ENCODE data around the gene FBXL17.

FBXL17 gene

GRCh38 chr5:107858324-107858723 is 523.6 kb downstream of the FBXL17 start:
- Histone ChIP-seq H3K4me1 (ENCODE audit: control insufficient read depth in 1 of 2, insufficient read depth in 2 of 2, low read length in 2 of 2) (no peaks in the 10 kb centered on the region), H3K27me3 (ENCODE audit: control insufficient read depth in 1 of 2, insufficient read depth in 2 of 2, low read length in 2 of 2) (no peaks in the 10 kb centered on the region), H3K9ac (ENCODE audit: low read depth in 1 of 2, low read length in 2 of 2) (no peak overlapping the region), H3K9me3 (ENCODE audit: control insufficient read depth in 1 of 2, low read length in 2 of 2) (no peaks in the 10 kb centered on the region), H3K4me3 (ENCODE audit: low read depth in 1 of 2, low read length in 2 of 2) (no peak overlapping the region), H3K27ac (ENCODE audit: low read depth, low read length) (no peak overlapping the region), H3K36me3 (ENCODE audit: control insufficient read depth in 1 of 2, insufficient read depth in 2 of 2, low read length in 2 of 2) (peaks cover 0 to 7% of the 10 kb centered on the region in 2 donors)

GRCh38 chr5:107857785-107858184 is 524.1 kb downstream of the FBXL17 start:
- H3K27ac ChIP-seq (ENCODE audit: low read depth, low read length), result no peak overlapping the region
- H3K27me3 ChIP-seq (ENCODE audit: control insufficient read depth in 1 of 2, insufficient read depth in 2 of 2, low read length in 2 of 2), result no peaks in the 10 kb centered on the region
- H3K4me3 ChIP-seq (ENCODE audit: low read depth in 1 of 2, low read length in 2 of 2), result no peak overlapping the region
- H3K4me1 ChIP-seq (ENCODE audit: control insufficient read depth in 1 of 2, insufficient read depth in 2 of 2, low read length in 2 of 2), result no peaks in the 10 kb centered on the region
- H3K9me3 ChIP-seq (ENCODE audit: control insufficient read depth in 1 of 2, low read length in 2 of 2), result no peaks in the 10 kb centered on the region
- no peak overlapping the region for H3K9ac ChIP-seq (ENCODE audit: low read depth in 1 of 2, low read length in 2 of 2)
- H3K36me3 ChIP-seq (ENCODE audit: control insufficient read depth in 1 of 2, insufficient read depth in 2 of 2, low read length in 2 of 2), result peaks cover 0 to 7% of the 10 kb centered on the region in 2 donors

GRCh38 chr5:107855171-107855570 is 526.7 kb downstream of the FBXL17 start:
- Histone ChIP-seq H3K4me1 (ENCODE audit: control insufficient read depth in 1 of 2, insufficient read depth in 2 of 2, low read length in 2 of 2) (no peaks in the 10 kb centered on the region), H3K27me3 (ENCODE audit: control insufficient read depth in 1 of 2, insufficient read depth in 2 of 2, low read length in 2 of 2) (no peaks in the 10 kb centered on the region), H3K27ac (ENCODE audit: low read depth, low read length) (no peak overlapping the region), H3K4me3 (ENCODE audit: low read depth in 1 of 2, low read length in 2 of 2) (no peak overlapping the region), H3K9me3 (ENCODE audit: control insufficient read depth in 1 of 2, low read length in 2 of 2) (no peaks in the 10 kb centered on the region), H3K36me3 (ENCODE audit: control insufficient read depth in 1 of 2, insufficient read depth in 2 of 2, low read length in 2 of 2) (no peaks in the 10 kb centered on the region), H3K9ac (ENCODE audit: low read depth in 1 of 2, low read length in 2 of 2) (no peak overlapping the region)

- H3K4me3 ChIP-seq (ENCODE audit: low read depth in 1 of 2, low read length in 2 of 2), result no peak overlapping the region
- H3K27ac ChIP-seq (ENCODE audit: low read depth, low read length), result no peak overlapping the region
- no peaks in the 10 kb centered on the region for H3K4me1 ChIP-seq (ENCODE audit: control insufficient read depth in 1 of 2, insufficient read depth in 2 of 2, low read length in 2 of 2)
- no peak overlapping the region for H3K9ac ChIP-seq (ENCODE audit: low read depth in 1 of 2, low read length in 2 of 2)
- no peaks in the 10 kb centered on the region for H3K36me3 ChIP-seq (ENCODE audit: control insufficient read depth in 1 of 2, insufficient read depth in 2 of 2, low read length in 2 of 2)
- H3K9me3 ChIP-seq (ENCODE audit: control insufficient read depth in 1 of 2, low read length in 2 of 2), result no peaks in the 10 kb centered on the region
- no peaks in the 10 kb centered on the region for H3K27me3 ChIP-seq (ENCODE audit: control insufficient read depth in 1 of 2, insufficient read depth in 2 of 2, low read length in 2 of 2)
These were observed 528.2 kb downstream of the FBXL17 start for GRCh38 chr5:107853696-107854095.

- Histone ChIP-seq H3K27me3 (ENCODE audit: control insufficient read depth in 1 of 2, insufficient read depth in 2 of 2, low read length in 2 of 2) (no peaks in the 10 kb centered on the region), H3K4me3 (ENCODE audit: low read depth in 1 of 2, low read length in 2 of 2) (no peak overlapping the region), H3K36me3 (ENCODE audit: control insufficient read depth in 1 of 2, insufficient read depth in 2 of 2, low read length in 2 of 2) (no peaks in the 10 kb centered on the region), H3K9me3 (ENCODE audit: control insufficient read depth in 1 of 2, low read length in 2 of 2) (no peaks in the 10 kb centered on the region), H3K4me1 (ENCODE audit: control insufficient read depth in 1 of 2, insufficient read depth in 2 of 2, low read length in 2 of 2) (no peaks in the 10 kb centered on the region), H3K27ac (ENCODE audit: low read depth, low read length) (no peak overlapping the region), H3K9ac (ENCODE audit: low read depth in 1 of 2, low read length in 2 of 2) (no peak overlapping the region)
These were observed 528.9 kb downstream of the FBXL17 start for GRCh38 chr5:107853031-107853430.

DNA sequence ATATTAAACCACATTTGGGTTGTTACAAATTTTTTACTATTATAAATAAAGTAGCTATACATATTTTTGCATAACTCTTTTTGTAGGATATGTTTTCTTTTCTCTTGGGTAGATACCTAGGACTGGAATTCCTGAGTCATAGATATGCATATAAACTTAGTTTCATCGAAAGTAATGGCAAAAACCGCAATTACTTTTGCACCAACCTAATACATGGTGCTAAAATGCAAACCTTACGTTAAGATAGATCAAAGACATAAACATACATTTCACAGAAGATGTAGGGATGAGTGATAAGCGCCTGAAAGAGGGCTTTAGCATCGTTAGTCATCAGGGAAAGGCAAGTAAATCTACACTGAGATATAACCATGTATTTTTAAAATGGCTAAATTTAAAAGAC is 532.8 kb downstream of the FBXL17 start:
- no peaks in the 10 kb centered on the region for H3K9me3 ChIP-seq (ENCODE audit: control insufficient read depth in 1 of 2, low read length in 2 of 2)
- H3K4me1 ChIP-seq (ENCODE audit: control insufficient read depth in 1 of 2, insufficient read depth in 2 of 2, low read length in 2 of 2), result no peaks in the 10 kb centered on the region
- H3K36me3 ChIP-seq (ENCODE audit: control insufficient read depth in 1 of 2, insufficient read depth in 2 of 2, low read length in 2 of 2), result no peaks in the 10 kb centered on the region
- no peaks in the 10 kb centered on the region for H3K27me3 ChIP-seq (ENCODE audit: control insufficient read depth in 1 of 2, insufficient read depth in 2 of 2, low read length in 2 of 2)
- H3K9ac ChIP-seq (ENCODE audit: low read depth in 1 of 2, low read length in 2 of 2), result no peak overlapping the region
- H3K27ac ChIP-seq (ENCODE audit: low read depth, low read length), result no peak overlapping the region
- no peak overlapping the region for H3K4me3 ChIP-seq (ENCODE audit: low read depth in 1 of 2, low read length in 2 of 2)

GRCh38 chr5:107840592-107840991 is 541.3 kb downstream of the FBXL17 start:
- no peak overlapping the region for H3K27ac ChIP-seq (ENCODE audit: low read depth, low read length)
- H3K4me1 ChIP-seq (ENCODE audit: control insufficient read depth in 1 of 2, insufficient read depth in 2 of 2, low read length in 2 of 2), result no peaks in the 10 kb centered on the region
- no peaks in the 10 kb centered on the region for H3K36me3 ChIP-seq (ENCODE audit: control insufficient read depth in 1 of 2, insufficient read depth in 2 of 2, low read length in 2 of 2)
- H3K4me3 ChIP-seq (ENCODE audit: low read depth in 1 of 2, low read length in 2 of 2), result no peak overlapping the region
- H3K27me3 ChIP-seq (ENCODE audit: control insufficient read depth in 1 of 2, insufficient read depth in 2 of 2, low read length in 2 of 2), result no peaks in the 10 kb centered on the region
- H3K9me3 ChIP-seq (ENCODE audit: control insufficient read depth in 1 of 2, low read length in 2 of 2), result no peaks in the 10 kb centered on the region
- no peak overlapping the region for H3K9ac ChIP-seq (ENCODE audit: low read depth in 1 of 2, low read length in 2 of 2)

DNA sequence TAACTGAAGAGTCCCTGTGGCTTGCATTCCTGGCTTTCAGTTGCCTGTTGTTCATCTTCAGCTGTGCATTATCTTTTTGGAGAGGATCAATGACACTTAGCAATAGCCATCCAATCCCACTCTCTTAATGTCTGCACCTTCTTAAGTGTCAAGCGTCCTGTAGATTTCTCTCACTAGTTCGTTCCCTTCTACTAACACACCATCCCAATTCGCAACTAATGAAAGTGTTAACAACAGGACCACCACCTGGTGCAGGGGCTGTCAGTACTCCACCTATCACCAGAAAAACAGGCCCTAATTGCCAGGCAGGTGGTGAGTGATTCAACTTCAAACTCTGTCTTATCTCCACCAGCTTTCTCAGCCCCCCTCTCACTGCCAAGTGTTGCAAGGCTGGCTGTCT is 541.7 kb downstream of the FBXL17 start:
- Histone ChIP-seq H3K27me3 (ENCODE audit: control insufficient read depth in 1 of 2, insufficient read depth in 2 of 2, low read length in 2 of 2) (no peaks in the 10 kb centered on the region), H3K36me3 (ENCODE audit: control insufficient read depth in 1 of 2, insufficient read depth in 2 of 2, low read length in 2 of 2) (no peaks in the 10 kb centered on the region), H3K9ac (ENCODE audit: low read depth in 1 of 2, low read length in 2 of 2) (no peak overlapping the region), H3K4me3 (ENCODE audit: low read depth in 1 of 2, low read length in 2 of 2) (no peak overlapping the region), H3K4me1 (ENCODE audit: control insufficient read depth in 1 of 2, insufficient read depth in 2 of 2, low read length in 2 of 2) (no peaks in the 10 kb centered on the region), H3K9me3 (ENCODE audit: control insufficient read depth in 1 of 2, low read length in 2 of 2) (no peaks in the 10 kb centered on the region), H3K27ac (ENCODE audit: low read depth, low read length) (no peak overlapping the region)

DNA sequence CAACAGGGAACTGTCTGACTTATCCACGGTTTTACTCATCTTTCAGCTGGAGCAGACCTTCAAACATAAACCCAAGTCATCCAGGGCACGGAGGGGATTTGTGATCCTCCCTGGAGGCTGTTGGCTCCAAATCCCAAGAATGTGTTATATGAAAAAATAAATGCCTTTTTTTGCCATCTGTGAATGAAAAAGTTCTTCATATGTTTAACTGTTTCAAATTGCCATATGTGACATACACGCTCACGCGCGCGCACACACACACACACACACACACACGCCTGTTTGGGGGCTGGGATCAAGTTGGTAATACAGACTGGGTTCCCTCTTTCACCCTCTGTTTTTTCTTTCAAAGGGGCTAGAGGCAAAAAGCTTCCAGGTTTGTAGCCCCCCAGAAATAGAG is 546.8 kb downstream of the FBXL17 start:
- Histone ChIP-seq H3K9ac (ENCODE audit: low read depth in 1 of 2, low read length in 2 of 2) (no peak overlapping the region), H3K36me3 (ENCODE audit: control insufficient read depth in 1 of 2, insufficient read depth in 2 of 2, low read length in 2 of 2) (no peaks in the 10 kb centered on the region), H3K4me1 (ENCODE audit: control insufficient read depth in 1 of 2, insufficient read depth in 2 of 2, low read length in 2 of 2) (no peaks in the 10 kb centered on the region), H3K9me3 (ENCODE audit: control insufficient read depth in 1 of 2, low read length in 2 of 2) (no peaks in the 10 kb centered on the region), H3K27me3 (ENCODE audit: control insufficient read depth in 1 of 2, insufficient read depth in 2 of 2, low read length in 2 of 2) (no peaks in the 10 kb centered on the region), H3K4me3 (ENCODE audit: low read depth in 1 of 2, low read length in 2 of 2) (no peak overlapping the region), H3K27ac (ENCODE audit: low read depth, low read length) (no peak overlapping the region)

DNA sequence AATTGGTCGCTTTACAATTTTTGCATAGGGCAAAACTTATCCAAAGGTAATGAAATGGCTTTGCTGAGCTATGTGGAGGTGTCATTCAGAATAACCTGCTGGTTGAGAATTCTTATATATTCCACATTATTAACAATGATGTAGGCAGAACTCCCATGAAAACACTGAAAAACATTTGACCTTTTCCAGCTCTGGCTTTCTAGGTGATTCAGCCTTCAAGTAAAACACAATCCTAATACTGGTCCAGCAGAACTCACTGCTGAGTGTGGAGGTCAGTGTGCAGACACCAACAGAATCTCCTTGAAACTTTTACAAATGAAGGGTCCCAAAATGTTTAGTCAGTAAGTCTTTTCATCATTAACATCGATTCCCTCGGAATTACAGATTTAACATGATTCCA is 549.2 kb downstream of the FBXL17 start:
- no peaks in the 10 kb centered on the region for H3K9me3 ChIP-seq (ENCODE audit: control insufficient read depth in 1 of 2, low read length in 2 of 2)
- no peaks in the 10 kb centered on the region for H3K27me3 ChIP-seq (ENCODE audit: control insufficient read depth in 1 of 2, insufficient read depth in 2 of 2, low read length in 2 of 2)
- no peaks in the 10 kb centered on the region for H3K4me1 ChIP-seq (ENCODE audit: control insufficient read depth in 1 of 2, insufficient read depth in 2 of 2, low read length in 2 of 2)
- no peak overlapping the region for H3K9ac ChIP-seq (ENCODE audit: low read depth in 1 of 2, low read length in 2 of 2)
- H3K36me3 ChIP-seq (ENCODE audit: control insufficient read depth in 1 of 2, insufficient read depth in 2 of 2, low read length in 2 of 2), result no peaks in the 10 kb centered on the region
- no peak overlapping the region for H3K4me3 ChIP-seq (ENCODE audit: low read depth in 1 of 2, low read length in 2 of 2)
- no peak overlapping the region for H3K27ac ChIP-seq (ENCODE audit: low read depth, low read length)

All from duodenal mucosa (tissue), 2 donors.